GM12875 (cell line): ENCODE data around the gene SUN1.
"Not testable (repeated sequence)": the region's sequence is repeated elsewhere in the genome, so short reads cannot be mapped to it uniquely, and the experiment has no call there.

ENCODE experiments used
- H3K4me3 ChIP-seq: one replicate; pipeline ENCODE4 v1.5.1; 2011; ENCODE audit warnings: low read depth, low read length, control low read depth
- TF ChIP-seq, protein P1 (sequence below): IDR thresholded peaks from 2 replicates; pipeline ENCODE4 v1.5.1; 2011; ENCODE audit warnings: low read depth, mild to moderate bottlenecking, control low read depth, inconsistent platforms, low read length, moderate library complexity, borderline replicate concordance; ENCODE audit not compliant: insufficient read depth

Gene SUN1

DNA sequence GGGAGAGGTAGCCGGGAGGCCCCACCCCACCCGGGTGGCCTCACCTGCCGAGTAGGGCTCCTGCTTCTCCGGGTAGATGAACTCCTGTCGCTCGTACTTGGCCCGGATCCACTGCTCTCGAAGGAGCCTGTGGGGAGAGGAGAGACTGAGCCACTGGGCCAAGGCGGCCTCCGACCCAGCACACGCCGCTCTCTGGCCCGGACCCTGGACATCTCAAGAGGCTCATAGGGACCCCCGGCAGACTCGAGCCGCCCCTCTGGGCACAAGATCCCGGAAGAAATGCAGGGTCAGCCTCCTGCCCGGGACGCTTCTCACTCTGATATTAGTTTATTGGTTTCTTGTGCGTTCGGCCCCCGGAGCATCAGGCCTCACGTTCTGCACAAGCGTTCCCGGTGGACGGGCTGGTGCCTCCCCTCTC, 87.7 kb downstream of the SUN1 start:
- TF ChIP-seq, protein P1, sequence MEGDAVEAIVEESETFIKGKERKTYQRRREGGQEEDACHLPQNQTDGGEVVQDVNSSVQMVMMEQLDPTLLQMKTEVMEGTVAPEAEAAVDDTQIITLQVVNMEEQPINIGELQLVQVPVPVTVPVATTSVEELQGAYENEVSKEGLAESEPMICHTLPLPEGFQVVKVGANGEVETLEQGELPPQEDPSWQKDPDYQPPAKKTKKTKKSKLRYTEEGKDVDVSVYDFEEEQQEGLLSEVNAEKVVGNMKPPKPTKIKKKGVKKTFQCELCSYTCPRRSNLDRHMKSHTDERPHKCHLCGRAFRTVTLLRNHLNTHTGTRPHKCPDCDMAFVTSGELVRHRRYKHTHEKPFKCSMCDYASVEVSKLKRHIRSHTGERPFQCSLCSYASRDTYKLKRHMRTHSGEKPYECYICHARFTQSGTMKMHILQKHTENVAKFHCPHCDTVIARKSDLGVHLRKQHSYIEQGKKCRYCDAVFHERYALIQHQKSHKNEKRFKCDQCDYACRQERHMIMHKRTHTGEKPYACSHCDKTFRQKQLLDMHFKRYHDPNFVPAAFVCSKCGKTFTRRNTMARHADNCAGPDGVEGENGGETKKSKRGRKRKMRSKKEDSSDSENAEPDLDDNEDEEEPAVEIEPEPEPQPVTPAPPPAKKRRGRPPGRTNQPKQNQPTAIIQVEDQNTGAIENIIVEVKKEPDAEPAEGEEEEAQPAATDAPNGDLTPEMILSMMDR, result no peak
- no peak overlapping the region for H3K4me3 ChIP-seq

DNA sequence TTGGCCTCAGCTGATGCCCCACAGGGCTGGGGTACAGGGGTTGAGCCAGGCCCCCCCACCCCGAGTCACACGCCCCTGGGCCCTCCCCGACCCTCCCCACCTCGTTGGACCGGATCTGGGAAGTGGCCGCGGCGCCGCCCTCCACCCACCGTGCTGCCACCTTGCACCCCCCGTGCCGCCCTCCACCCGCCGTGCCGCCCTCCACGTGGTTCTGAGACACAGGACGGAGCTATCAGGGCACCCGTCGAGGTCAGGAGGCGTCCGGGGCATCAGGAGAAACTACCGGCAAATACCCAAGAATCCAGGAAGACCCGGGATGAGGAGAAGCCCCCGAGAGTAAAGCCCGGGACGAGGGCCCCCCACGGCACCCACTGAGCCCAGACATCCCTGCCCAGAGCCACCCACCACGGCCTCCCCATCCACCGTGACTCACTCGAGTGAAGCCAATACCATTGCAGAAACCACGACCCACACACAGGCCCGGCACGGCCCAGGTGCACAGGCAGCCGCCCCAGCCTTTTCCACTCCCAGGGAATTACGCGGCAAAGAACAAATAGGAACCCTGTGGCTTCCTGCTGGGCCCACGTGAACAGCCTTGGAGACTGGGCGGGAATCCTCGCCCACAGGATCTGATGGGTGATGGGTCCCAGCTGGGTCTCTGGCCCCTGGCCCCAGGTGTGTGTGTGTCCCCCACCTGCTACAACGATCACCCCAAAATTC, 88.2 kb downstream of the SUN1 start:
- H3K4me3 ChIP-seq, result no peak overlapping the region
- TF ChIP-seq, protein P1, result no peak

GRCh38 chr7:921071-921461, 88.8 kb downstream of the SUN1 start:
- H3K4me3 ChIP-seq, result no peak overlapping the region
- TF ChIP-seq, protein P1, result no peak

- no peak overlapping the region for H3K4me3 ChIP-seq
- TF ChIP-seq, protein P1, result no peak
Measured at GRCh38 chr7:921581-922333, 89.5 kb downstream of the SUN1 start.

DNA sequence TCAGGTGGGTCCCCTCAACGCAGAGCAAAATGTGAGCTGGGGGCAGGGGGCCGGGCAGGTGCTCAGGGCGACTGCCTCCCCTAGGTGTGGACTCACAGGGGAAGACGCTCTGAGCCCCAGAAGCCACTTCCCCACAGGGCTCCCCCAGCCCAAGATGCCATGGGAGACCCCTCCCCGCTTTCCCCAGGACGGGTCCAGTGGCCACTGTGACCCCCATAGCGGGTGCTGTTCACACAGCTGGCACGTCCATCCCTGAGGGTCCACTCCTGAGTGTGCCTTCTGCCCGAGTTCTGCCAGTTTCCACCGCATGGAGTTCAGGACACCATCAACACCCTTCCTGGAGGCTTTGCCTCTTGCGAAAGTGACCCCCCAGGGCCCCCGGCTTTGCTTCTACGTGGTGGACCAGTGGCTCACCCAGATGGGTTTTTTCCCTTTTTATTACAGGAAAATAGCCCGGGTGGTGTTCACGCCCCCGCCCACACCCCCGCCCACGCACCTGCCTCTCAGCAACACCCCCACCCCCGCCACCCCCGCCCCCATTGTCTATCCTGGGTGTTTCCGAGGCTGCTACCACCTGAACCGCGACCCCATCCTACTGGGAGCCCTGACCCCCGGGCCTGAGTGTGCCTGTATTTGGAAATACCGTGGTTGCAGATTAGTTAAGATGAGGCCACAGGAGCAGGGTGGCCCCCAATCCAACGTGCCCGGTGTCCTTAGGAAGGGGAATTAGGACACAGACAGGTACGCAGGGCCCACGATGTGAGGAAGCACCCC, 90.2 kb downstream of the SUN1 start:
- TF ChIP-seq, protein P1, result no peak
- peak overlapping the region; percentile 50 for H3K4me3 ChIP-seq

DNA sequence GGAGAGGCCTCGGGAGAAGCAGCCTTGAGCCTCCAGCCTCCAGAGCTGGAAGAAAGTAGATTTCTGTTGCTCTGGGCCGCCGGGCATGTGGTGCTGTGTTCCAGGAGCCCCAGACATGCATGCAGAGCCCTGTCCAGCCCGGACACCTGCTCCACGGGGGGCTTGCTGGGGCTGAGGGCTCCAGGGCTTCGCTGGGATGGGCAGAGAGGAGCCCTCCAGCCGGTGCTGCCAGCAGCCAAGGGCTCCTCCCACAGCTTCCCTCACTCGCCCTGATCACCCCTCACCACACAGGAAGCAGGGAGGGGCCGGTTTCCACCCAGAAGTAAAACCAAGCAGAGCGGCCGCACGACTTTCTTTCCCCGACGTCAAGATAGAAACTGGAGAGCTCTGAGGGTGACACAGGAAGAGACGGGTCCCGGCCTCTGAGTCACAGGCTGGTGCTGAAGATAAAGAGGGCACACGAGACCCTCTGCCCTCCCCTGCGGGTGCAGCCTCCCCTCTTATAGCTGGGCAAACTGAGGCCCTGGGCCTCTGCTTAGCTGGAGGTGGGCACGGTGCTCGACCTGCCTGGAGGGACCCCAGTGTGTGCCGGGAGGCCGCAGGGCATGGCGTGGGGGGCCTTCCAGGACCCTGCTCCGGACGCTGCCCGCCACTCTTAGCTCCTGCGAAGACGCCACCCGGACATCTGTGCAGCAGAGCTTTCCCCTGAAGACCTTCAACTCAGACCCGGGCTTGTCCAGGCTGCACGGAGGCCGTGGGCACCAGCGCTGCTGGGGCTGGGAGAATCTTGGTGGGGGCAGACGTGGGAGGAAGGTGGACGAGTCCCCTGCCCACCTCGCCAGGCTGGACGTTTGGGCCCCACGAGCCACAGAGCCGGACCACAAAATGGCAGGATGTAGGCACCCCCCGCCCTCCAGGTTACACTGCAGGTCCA, 91.1 kb downstream of the SUN1 start:
- TF ChIP-seq, protein P1, result no peak
- peak overlapping the region; percentile 51 for H3K4me3 ChIP-seq

DNA sequence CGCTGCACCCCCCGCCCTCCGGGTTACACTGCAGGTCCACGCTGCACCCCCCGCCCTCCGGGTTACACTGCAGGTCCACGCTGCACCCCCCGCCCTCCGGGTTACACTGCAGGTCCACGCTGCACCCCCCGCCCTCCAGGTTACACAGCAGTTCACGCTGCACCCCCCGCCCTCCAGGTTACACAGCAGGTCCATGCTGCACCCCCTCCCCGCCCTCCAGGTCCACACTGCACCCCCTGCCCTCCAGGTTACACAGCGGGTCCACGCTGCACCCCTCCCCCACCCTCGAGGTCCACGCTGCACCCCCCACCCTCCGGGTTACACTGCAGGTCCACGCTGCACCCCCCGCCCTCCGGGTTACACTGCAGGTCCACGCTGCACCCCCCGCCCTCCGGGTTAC, 91.8 kb downstream of the SUN1 start:
- H3K4me3 ChIP-seq, result not testable (repeated sequence)
